ENCODE measurements around the gene NAV2.
"Not testable (repeated sequence)": the region's sequence is repeated elsewhere in the genome, so short reads cannot be mapped to it uniquely, and the experiment has no call there.

The NAV2 gene

DNA sequence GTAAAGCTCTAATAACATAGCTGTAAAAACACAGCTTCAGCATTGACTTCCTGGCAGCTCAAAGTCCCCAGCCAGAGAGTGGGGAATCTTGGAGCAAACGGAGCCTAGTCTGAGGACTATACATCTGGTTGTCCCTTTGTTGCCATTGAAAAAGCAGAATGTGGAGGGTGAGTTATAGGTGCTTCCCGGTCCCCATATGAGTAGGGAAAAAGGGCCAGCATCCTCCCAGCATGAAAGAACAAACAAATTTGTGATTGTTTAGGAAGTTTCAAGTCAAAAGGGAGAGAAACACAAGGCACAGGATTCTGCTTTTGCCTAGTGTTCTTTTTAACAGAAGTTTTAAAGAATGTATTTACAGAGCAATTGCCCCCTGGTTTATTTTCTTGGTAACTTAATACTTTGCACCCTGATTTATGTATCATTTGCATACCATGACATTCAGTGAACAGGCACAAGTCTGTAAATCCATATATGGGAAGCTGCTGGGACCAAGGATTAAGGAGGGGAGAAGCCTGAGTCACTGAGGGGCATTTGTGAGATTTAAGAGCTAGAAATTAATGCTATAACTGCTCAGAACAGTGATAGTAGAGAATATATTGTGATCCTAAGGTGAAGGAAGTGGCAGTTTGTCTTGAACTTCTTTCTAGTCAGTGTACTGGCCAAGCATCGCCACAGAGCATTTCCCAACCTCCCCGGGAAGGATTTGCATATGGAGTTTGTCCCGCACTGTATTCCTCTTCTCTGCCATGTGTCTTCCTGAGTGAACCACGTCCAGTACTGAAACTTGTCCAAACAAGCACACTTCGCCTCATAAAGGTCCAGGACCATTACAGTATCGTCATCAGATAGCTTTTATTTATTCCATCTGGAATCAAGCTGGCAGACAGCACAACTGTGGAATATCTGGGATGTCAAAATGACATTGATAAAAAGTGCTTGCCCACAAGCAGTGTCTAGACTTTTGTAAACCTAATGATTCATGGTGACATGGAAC is 344.6 kb downstream of the NAV2 start:
- DNase-seq (ENCODE audit: low read depth in 2 of 2): no peak

DNA sequence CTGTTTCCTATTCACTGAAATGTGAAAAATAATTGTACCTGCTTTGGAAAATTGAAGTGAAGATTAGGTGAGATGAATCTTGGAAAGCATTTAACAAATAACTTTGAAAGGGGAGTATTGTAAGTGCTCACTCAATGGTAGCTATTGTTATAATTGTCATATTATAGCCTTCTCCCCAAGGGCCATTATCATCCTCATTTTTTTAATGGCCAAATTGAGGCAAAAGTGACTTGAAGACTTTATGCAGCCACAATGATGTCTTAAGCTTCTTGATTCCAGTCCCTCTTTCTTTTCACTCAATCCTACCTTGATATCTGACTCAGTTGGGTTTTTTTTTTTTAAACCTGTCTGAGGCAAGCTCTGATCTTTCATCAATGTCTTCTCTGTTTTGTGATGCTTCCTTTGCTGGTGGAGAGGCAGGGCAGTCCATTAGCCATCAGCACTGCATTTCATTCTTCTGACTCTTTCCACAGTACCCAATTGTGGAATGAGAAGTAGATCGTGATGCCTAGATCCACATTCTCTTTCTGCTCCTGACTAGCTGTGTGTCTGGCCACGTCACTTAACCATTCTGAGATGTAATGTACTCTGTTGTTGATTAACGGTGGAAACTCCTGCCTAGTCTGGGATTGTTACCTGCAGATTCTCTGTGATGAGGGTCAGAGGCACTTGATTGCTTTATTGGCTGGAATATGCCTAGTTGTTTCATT is 346.3 kb downstream of the NAV2 start:
- DNase-seq (ENCODE audit: low read depth in 2 of 2): no peak

DNA sequence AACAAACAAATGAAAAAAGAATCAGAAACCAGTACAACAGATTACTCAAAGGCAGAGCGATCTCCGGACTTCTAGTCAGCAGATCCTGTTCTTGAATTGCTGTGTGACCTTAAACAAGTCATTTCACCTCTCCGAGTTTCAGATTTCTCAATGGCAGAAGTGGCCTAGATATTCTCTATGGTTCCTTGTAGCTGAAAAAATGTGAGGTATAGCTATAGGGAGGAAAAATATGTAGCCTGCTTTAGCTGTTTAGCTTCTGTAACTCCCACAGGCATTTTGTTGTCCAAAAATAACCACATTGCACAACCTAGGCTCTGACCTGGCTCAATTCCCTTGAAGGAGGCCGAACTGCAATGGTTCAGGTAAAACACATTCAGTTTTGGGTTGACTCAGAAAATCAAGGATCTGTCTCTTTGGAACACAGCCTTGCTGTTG is 347.0 kb downstream of the NAV2 start:
- DNase-seq (ENCODE audit: low read depth in 2 of 2): no peak

GRCh38 chr11:20060181-20060580 is 347.5 kb downstream of the NAV2 start:
- no peak for DNase-seq (ENCODE audit: low read depth in 2 of 2)

GRCh38 chr11:20060647-20061205 is 348.1 kb downstream of the NAV2 start:
- DNase-seq (ENCODE audit: low read depth in 2 of 2): no peak

DNA sequence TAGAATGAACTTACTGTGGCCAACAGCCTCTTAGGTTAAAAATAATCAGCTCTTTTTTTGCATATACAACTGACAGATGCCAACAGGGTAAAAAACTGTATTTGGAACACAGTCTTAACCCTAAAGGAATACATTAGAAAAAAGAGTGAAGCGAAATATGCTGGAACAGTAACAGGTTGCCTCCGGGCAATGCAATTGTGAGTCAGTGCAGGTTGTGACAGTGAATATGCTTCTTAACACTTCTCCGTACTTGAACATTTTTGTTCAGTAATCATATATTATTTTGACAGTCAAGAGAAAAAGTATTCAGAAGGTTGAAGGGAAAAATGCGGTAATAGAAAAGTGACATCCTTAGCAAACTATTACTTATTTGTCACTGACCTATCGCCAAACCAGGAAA is 349.1 kb downstream of the NAV2 start:
- DNase-seq (ENCODE audit: low read depth in 2 of 2): no peak

DNA sequence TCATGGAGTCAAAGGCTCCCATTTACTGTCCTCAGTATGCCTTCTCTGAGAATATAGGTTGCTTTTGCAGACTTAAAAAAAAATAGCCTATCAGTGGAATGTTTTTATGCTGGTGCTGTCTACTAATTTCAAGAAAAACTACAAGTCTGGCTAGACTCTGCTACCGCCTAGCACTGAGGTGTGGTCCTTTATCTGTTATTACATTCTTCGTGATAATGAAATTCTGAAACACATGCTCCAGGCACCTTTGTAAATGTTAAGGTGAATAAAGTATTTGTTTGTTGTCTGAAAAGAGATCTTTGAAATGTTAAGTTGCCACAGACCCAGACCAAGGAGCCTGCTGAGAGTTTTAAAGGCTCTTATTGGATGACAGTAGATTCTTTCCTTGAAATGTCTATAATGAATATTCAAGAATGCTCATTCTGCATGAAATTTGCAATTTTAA is 352.3 kb downstream of the NAV2 start:
- no peak for DNase-seq (ENCODE audit: low read depth in 2 of 2)

DNA sequence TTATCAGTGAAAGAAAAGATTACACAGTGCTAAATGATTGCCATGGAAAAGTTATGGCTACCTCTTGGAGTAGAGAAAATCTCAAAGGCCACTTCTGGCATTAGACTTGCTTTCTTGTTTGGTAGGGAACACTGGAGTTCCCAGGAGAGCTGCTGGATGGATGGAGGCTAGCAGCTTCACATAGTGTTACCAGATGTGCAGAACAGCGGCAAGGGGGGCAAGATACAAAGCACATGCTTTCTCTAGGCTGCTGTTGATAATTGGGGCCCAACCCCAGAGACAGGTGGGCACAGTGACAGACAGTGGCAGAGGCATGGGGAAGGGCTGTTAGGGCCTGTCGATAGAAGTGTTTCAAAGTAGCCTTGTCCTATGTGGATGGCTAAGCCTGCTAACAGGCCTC is 352.8 kb downstream of the NAV2 start:
- DNase-seq (ENCODE audit: low read depth in 2 of 2): no peak

DNA sequence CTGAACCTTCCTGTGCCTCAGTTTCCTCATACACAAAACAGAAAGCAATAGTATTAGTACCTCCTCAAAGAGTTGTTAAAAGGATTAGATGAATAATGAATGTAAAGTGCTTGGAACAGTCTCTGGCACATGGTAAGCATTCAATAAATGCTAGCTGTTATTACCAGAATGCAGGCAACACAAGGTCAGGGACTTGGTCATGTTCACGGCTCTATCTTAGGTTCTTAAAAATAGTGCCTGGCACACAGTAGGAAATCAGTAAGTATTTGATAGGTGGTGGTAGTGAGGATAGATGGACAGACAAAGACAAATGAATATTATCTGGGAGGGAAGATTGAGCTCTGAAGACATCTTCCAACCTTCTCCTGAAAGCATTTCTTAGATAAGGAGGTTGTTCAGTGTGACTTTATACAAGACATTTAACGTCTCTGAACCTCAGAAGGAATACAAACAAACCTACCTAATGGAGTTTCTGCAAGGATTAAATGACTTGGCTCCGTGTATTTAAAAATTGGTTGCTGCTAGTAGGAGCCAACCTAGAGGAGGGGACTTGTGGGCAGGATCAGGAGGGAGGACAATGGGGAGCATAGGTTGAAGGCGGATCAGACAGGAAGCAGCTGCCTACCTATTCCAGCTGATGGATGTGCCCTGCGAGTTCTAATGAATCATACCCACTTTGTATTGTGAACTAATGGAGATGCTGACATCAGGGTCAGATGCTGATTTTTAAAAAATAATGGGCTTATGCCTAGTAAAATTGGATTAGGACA is 353.6 kb downstream of the NAV2 start:
- no peak for DNase-seq (ENCODE audit: low read depth in 2 of 2)

GRCh38 chr11:20066783-20067156 is 354.1 kb downstream of the NAV2 start:
- no peak for DNase-seq (ENCODE audit: low read depth in 2 of 2)

DNA sequence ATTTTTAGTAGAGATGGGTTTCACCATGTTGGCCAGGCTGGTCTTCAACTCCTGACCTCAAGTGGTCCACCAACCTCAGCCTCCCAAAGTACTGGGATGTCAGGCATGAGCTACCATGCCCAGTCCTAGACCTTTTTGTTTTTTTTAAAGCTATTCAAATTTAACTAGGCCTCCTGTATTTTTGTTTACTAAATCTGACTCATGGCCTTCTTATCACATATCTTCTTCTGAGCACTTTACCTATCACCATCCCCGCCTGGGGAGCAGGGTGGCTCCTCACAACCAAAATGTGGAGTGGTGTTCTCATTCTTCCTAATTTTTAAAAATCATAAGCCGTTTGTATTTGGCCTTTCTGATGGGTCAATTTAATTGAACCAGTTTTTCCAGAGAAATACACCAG is 355.0 kb downstream of the NAV2 start:
- DNase-seq (ENCODE audit: low read depth in 2 of 2): no peak

GRCh38 chr11:20068691-20069090 is 356.1 kb downstream of the NAV2 start:
- DNase-seq (ENCODE audit: low read depth in 2 of 2): no peak

- no peak for DNase-seq (ENCODE audit: low read depth in 2 of 2)
Measured at GRCh38 chr11:20070459-20070858, 357.8 kb downstream of the NAV2 start.

DNA sequence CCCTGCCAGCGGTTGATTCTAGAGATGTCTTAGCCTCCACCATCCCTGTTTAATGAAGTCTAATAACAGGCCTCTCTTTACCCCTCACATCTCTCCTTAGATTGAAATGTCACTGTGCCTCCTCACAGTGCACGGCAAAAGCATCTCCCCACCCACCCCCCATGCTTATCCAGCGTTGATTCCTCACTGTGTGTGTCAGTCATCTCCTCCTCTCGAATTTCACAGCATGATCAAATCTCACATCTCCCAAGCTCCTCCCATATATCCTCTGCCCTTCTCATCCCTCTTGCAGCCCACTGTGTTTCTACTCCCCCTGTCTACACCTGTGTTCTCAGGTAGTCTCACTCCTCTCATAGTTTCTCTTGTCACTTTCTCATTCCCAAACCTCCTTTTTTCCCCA is 363.0 kb downstream of the NAV2 start:
- no peak for DNase-seq (ENCODE audit: low read depth in 2 of 2)

DNA sequence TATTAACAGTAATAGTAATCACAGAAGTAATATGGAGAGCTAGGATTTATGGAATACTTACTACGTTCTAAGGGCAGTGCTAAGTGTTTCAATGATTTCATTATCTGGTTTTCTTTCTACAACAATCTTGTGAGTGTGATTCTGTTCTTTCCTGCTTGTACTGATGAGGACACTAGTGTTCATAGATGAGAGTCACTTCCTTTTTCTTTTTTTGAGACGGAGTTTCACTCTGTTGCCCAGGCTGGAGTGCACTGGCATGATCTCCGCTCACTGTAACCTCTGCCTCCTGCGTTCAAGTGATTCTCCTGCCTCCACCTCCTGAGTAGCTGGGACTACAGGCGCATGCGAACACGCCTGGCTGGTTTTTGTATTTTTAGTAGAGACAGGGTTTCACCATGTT is 366.2 kb downstream of the NAV2 start:
- DNase-seq (ENCODE audit: low read depth in 2 of 2): no peak

DNA sequence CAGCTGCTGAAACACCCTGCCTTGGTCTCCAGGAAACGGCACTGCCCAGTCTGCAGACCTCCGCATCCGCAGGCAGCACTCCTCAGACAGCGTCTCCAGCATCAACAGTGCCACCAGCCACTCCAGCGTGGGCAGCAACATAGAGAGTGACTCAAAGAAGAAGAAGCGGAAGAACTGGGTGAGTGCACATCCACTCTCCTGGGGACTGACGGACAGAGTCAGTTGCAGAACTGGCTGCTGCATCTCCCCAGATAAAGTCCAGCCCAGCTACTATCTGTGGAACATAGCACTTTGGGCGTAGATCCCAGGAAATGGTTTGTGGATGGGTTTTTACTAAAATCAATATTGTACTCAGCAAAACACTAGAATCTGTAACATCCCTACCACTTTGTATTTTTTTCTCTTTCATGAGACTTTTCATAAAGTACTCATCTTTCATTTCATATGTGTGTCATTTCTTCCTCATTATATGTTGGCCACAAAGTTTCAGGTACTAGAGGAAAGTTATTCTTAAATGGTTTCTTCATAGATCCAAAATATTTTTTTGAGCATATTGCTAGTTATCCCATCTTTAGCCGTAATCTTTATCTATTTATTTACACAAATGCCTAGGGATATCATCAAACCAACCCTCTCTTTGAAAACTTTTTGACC is 367.5 kb downstream of the NAV2 start:
- DNase-seq (ENCODE audit: low read depth in 2 of 2): no peak

- DNase-seq (ENCODE audit: low read depth in 2 of 2): no peak
Measured at GRCh38 chr11:20081336-20081735, 368.7 kb downstream of the NAV2 start.

DNA sequence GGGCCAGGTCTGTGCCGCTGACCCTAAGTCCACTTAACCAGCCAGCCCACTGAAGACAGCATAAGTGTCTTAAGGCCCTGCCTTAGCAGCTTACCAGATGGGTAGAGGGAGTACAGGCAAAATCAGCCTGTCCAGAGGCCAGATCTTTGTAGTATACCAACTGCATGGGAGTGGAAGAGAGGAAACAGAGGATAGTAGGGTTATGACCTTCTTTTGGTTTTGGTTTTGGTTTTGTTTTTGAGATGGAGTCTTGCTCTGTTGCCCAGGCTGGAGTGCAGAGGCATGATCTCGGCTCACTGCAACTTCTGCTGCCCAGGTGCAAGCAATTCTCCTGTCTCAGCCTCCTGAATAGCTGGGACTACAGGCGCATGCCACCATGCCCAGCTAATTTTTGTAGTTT is 371.2 kb downstream of the NAV2 start:
- DNase-seq (ENCODE audit: low read depth in 2 of 2): not testable (repeated sequence)

- DNase-seq (ENCODE audit: low read depth in 2 of 2): no peak
Measured at GRCh38 chr11:20084921-20085814, 372.5 kb downstream of the NAV2 start.

DNA sequence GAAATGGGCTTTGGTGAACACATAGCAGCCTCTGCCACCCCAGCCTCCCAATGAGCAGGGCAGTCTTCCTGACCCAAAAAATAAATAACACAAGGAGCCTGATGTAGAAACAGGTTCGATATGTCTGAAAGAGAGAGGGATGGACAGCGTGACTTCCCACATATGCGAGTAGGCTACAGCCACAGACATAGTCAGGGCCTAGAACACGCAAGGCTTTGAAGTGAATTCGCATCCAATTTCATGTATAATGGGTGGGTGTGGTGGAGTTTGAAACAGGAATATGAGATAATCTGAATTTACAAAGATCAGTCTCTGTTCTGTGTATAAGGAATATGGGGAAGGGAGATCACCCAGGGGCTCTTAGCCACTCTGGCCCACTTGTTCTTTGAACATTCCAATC is 373.3 kb downstream of the NAV2 start:
- no peak for DNase-seq (ENCODE audit: low read depth in 2 of 2)
